ENCODE measurements around the gene ABLIM3.

Gene ABLIM3

GRCh38 chr5:149302641-149303040, 161.3 kb downstream of the ABLIM3 start:
- ChIA-PET CTCF (interaction anchor here (0.6 kb wide), 1 partner anchor 162 kb away, joined by 3 read pairs; no protein-coding TSS in a partner anchor), POLR2A (interaction anchor here (1.3 to 2.0 kb wide), 2 partner anchors 43 to 55 kb away, joined by 4 to 6 read pairs; partner anchors contain the start of genes GRPEL2 and PCYOX1L)
- no peak for TF ChIP-seq PKNOX1 (IDR thresholded peaks at IDR 0.05)
- TF ChIP-seq SUZ12 (IDR thresholded peaks at IDR 0.05): no peak
- no peak for TF ChIP-seq FOXA1 (IDR thresholded peaks at IDR 0.05)
- TF ChIP-seq HDGF (IDR thresholded peaks at IDR 0.05; ENCODE audit: borderline replicate concordance): no peak
- no peak for TF ChIP-seq CTBP1 (IDR thresholded peaks at IDR 0.05; ENCODE audit: borderline replicate concordance)
- no peak for TF ChIP-seq L3MBTL2 (conservative IDR thresholded peaks at IDR 0.05)
- TF ChIP-seq NFRKB (IDR thresholded peaks at IDR 0.05): no peak
- DNase-seq (ENCODE audit: extremely low spot score): no peak

- no peak for TF ChIP-seq FOXM1 (IDR thresholded peaks at IDR 0.05; ENCODE audit: borderline replicate concordance)
- TF ChIP-seq HDGF (IDR thresholded peaks at IDR 0.05; ENCODE audit: borderline replicate concordance): no peak
- no peak for TF ChIP-seq TARDBP (IDR thresholded peaks at IDR 0.05)
- no peak for TF ChIP-seq SUZ12 (IDR thresholded peaks at IDR 0.05)
- TF ChIP-seq LEF1 (IDR thresholded peaks at IDR 0.05; ENCODE audit: borderline replicate concordance): no peak
- no peak for TF ChIP-seq BHLHE40 (IDR thresholded peaks at IDR 0.05; ENCODE audit: borderline replicate concordance)
- TF ChIP-seq ELF4 (IDR thresholded peaks at IDR 0.05): no peak
- TF ChIP-seq SP1 (IDR thresholded peaks at IDR 0.05): no peak
- no peak for TF ChIP-seq PKNOX1 (IDR thresholded peaks at IDR 0.05)
- TF ChIP-seq ARNT (IDR thresholded peaks at IDR 0.05): no peak
- TF ChIP-seq FOXA1 (IDR thresholded peaks at IDR 0.05): no peak
- no peak for TF ChIP-seq CTBP1 (IDR thresholded peaks at IDR 0.05; ENCODE audit: borderline replicate concordance)
- CTCF ChIA-PET: interaction anchor here (0.6 kb wide), 1 partner anchor 162 kb away, joined by 3 read pairs; no protein-coding TSS in a partner anchor
- POLR2A ChIA-PET: no interaction called here
- no peak for DNase-seq (ENCODE audit: extremely low spot score)
These were observed 161.9 kb downstream of the ABLIM3 start for GRCh38 chr5:149303210-149303609.

GRCh38 chr5:149304195-149305078, 163.1 kb downstream of the ABLIM3 start:
- no peak for DNase-seq (ENCODE audit: extremely low spot score)
- POLR2A ChIA-PET: no interaction called here
- TF ChIP-seq LEF1 (IDR thresholded peaks at IDR 0.05; ENCODE audit: borderline replicate concordance) (no peak), SUZ12 (IDR thresholded peaks at IDR 0.05) (no peak), NFRKB (IDR thresholded peaks at IDR 0.05) (no peak), L3MBTL2 (conservative IDR thresholded peaks at IDR 0.05) (no peak), ZNF384 (IDR thresholded peaks at IDR 0.05) (no peak), FOXA1 (IDR thresholded peaks at IDR 0.05) (no peak), ARNT (IDR thresholded peaks at IDR 0.05) (no peak), PKNOX1 (IDR thresholded peaks at IDR 0.05) (no peak), CTBP1 (IDR thresholded peaks at IDR 0.05; ENCODE audit: borderline replicate concordance) (no peak), TARDBP (IDR thresholded peaks at IDR 0.05) (no peak), FOXK2 (IDR thresholded peaks at IDR 0.05) (no peak), HDGF (IDR thresholded peaks at IDR 0.05; ENCODE audit: borderline replicate concordance) (no peak), FOXM1 (IDR thresholded peaks at IDR 0.05; ENCODE audit: borderline replicate concordance) (no peak)
- CTCF ChIA-PET: no interaction called here

- ChIA-PET CTCF (no interaction called here), POLR2A (interaction anchor here (2.2 kb wide), 1 partner anchor 35 kb away, joined by 5 read pairs; the partner anchor contains the start of gene GRPEL2)
- DNase-seq (ENCODE audit: extremely low spot score): no peak
- TF ChIP-seq BHLHE40 (IDR thresholded peaks at IDR 0.05; ENCODE audit: borderline replicate concordance): no peak
- TF ChIP-seq HDGF (IDR thresholded peaks at IDR 0.05; ENCODE audit: borderline replicate concordance): no peak
- no peak for TF ChIP-seq NFRKB (IDR thresholded peaks at IDR 0.05)
- no peak for TF ChIP-seq CTBP1 (IDR thresholded peaks at IDR 0.05; ENCODE audit: borderline replicate concordance)
- no peak for TF ChIP-seq PKNOX1 (IDR thresholded peaks at IDR 0.05)
- no peak for TF ChIP-seq FOXA1 (IDR thresholded peaks at IDR 0.05)
- no peak for TF ChIP-seq ELF4 (IDR thresholded peaks at IDR 0.05)
- TF ChIP-seq FOXM1 (IDR thresholded peaks at IDR 0.05; ENCODE audit: borderline replicate concordance): no peak
- no peak for TF ChIP-seq FOXK2 (IDR thresholded peaks at IDR 0.05)
- no peak for TF ChIP-seq L3MBTL2 (conservative IDR thresholded peaks at IDR 0.05)
- no peak for TF ChIP-seq TARDBP (IDR thresholded peaks at IDR 0.05)
- TF ChIP-seq LEF1 (IDR thresholded peaks at IDR 0.05; ENCODE audit: borderline replicate concordance): no peak
- TF ChIP-seq SP1 (IDR thresholded peaks at IDR 0.05): no peak
- no peak for TF ChIP-seq ARNT (IDR thresholded peaks at IDR 0.05)
These were observed 168.1 kb downstream of the ABLIM3 start for GRCh38 chr5:149309354-149309753.
